ENCODE data around the gene LCE1D.

Gene LCE1D

DNA sequence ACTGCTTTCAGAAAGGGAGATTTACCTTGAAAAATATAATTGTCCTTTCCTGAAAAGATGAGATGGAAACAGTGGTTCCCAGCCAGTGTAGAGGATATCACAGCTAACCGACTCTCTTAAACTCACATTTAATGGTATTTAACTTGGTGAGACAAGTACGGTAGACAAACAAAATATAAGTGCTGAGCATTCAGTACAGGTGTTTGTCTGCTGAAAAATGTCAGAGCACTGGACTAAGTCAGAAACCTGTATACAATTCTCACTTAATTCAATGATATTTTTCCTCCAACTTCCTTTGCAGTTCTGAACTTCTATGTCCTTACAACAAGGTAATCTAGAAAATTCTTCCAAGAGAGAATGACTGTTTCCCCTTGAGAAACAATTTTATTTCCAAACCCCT, 15.2 kb downstream of the LCE1D start, which contains the start of gene LCE1B:
LCE1B (plus strand) TSS at position 301 of the 400 bp plus-strand sequence. CDS start 476 bp downstream, outside the sequence.
- Histone ChIP-seq H3K4me1 (ENCODE audit: control insufficient read depth, insufficient read depth, low read length) (no peaks in the 10 kb centered on the region), H3K36me3 (ENCODE audit: control insufficient read depth, insufficient read depth, low read length) (no peaks in the 10 kb centered on the region), H3K9me3 (ENCODE audit: control insufficient read depth, insufficient read depth, low read depth, low read length) (peaks cover 9% of the 10 kb centered on the region; the same call in 1 of the 2 replicates), H3K4me3 (ENCODE audit: low read depth, low read length) (no peak within 1 kb of the TSS), H3K27me3 (ENCODE audit: control insufficient read depth, insufficient read depth, low read length) (no peaks in the 10 kb centered on the region), H3K9ac (ENCODE audit: low read length) (no peak within 1 kb of the TSS), H3K27ac (ENCODE audit: low read depth, low read length) (no peak within 1 kb of the TSS)

DNA sequence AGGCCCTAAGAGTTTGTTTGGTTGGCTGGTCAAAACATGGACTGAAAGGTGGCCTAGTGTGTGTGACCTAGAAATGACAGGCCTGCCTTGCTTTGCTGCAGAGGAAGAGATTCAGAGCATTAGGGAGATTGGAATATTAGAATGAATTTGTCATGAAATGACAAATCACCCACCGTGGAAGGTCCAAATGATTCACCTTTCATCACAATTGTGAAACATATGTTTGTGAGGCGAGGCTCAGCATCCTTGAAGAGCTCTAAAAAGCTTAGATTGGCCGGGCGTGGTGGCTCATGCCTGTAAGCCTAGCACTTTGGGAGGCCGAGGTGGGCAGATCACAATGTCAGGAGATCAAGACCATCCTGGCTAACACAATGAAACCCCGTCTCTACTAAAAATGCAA, 20.8 kb downstream of the LCE1D start:
- Histone ChIP-seq H3K36me3 (ENCODE audit: control insufficient read depth, insufficient read depth, low read length) (no peaks in the 10 kb centered on the region), H3K4me1 (ENCODE audit: control insufficient read depth, insufficient read depth, low read length) (no peaks in the 10 kb centered on the region), H3K27ac (ENCODE audit: low read depth, low read length) (no peak overlapping the region), H3K4me3 (ENCODE audit: low read depth, low read length) (no peak overlapping the region), H3K27me3 (ENCODE audit: control insufficient read depth, insufficient read depth, low read length) (no peaks in the 10 kb centered on the region), H3K9ac (ENCODE audit: low read length) (no peak overlapping the region), H3K9me3 (ENCODE audit: control insufficient read depth, insufficient read depth, low read depth, low read length) (peaks cover 14% of the 10 kb centered on the region; the same call in 1 of the 2 replicates)

DNA sequence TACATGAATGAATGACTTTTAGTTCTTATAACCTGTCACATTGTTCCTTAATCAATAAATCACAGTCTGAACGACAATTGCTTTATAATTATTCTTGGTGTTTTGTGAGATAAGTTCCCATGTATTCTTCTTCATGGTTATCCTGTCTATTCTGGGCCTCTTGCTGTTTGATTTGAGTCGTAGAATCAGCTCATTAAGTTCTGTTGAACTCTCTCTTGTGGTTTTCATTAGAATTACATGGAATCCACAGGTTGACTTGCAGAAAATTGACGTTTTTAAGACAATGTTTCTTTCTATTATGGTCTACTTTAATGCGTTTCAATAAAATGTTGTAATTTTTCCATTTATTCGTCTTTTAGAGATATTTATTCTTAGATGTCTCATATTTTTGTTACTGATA, 26.8 kb downstream of the LCE1D start:
- Histone ChIP-seq H3K36me3 (ENCODE audit: control insufficient read depth, insufficient read depth, low read length) (no peaks in the 10 kb centered on the region), H3K27ac (ENCODE audit: low read depth, low read length) (no peak overlapping the region), H3K9me3 (ENCODE audit: control insufficient read depth, insufficient read depth, low read depth, low read length) (peaks cover 13% of the 10 kb centered on the region; the same call in 1 of the 2 replicates), H3K4me3 (ENCODE audit: low read depth, low read length) (no peak overlapping the region), H3K4me1 (ENCODE audit: control insufficient read depth, insufficient read depth, low read length) (no peaks in the 10 kb centered on the region), H3K9ac (ENCODE audit: low read length) (no peak overlapping the region), H3K27me3 (ENCODE audit: control insufficient read depth, insufficient read depth, low read length) (no peaks in the 10 kb centered on the region)

DNA sequence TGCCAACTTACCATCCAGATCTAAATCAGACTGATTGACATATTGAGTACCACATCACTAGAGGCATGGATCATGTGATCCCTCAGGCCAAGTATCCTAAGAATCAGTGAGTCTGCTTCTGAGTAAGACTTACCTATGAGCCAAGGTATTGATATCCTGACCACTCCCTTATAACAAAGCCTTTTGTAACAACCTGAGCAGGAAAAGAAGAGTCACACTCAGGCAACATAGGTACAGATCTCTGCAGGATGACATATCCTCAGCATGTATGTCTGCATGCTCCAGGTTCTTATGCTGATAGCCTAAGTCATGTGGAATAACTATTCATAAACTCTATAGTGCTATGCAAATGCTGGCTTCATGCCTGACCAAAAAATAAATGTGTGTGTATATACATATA, 28.4 kb downstream of the LCE1D start:
- no peak overlapping the region for H3K27ac ChIP-seq (ENCODE audit: low read depth, low read length)
- no peaks in the 10 kb centered on the region for H3K27me3 ChIP-seq (ENCODE audit: control insufficient read depth, insufficient read depth, low read length)
- no peak overlapping the region for H3K9ac ChIP-seq (ENCODE audit: low read length)
- no peaks in the 10 kb centered on the region for H3K4me1 ChIP-seq (ENCODE audit: control insufficient read depth, insufficient read depth, low read length)
- no peak overlapping the region for H3K4me3 ChIP-seq (ENCODE audit: low read depth, low read length)
- H3K36me3 ChIP-seq (ENCODE audit: control insufficient read depth, insufficient read depth, low read length): no peaks in the 10 kb centered on the region
- H3K9me3 ChIP-seq (ENCODE audit: control insufficient read depth, insufficient read depth, low read depth, low read length): peaks cover 10% of the 10 kb centered on the region; the same call in 1 of the 2 replicates

DNA sequence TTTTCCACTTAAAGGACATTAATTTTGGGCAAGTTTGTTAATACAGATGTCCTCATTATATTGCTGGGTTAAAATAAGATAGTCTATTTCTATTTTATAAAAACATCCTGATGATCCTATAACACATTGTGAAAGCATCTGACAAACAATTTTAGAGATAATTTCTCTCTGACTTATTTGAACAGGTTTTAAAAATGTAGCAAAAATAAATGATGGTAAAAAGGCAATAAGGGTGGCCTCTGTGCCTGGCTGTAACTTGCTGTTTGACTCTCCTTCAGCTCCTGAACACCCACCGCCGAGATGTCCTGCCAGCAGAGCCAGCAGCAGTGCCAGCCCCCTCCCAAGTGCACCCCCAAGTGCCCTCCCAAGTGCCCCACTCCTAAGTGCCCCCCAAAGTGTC, 30.7 kb downstream of the LCE1D start, which contains the start of gene LCE1A:
LCE1A (plus strand) TSS at position 301 of the 400 bp plus-strand sequence; CDS start at position 301, 0 bp downstream.
- H3K36me3 ChIP-seq (ENCODE audit: control insufficient read depth, insufficient read depth, low read length): no peaks in the 10 kb centered on the region
- no peak within 1 kb of the TSS for H3K27ac ChIP-seq (ENCODE audit: low read depth, low read length)
- no peaks in the 10 kb centered on the region for H3K4me1 ChIP-seq (ENCODE audit: control insufficient read depth, insufficient read depth, low read length)
- H3K9ac ChIP-seq (ENCODE audit: low read length): no peak within 1 kb of the TSS
- H3K9me3 ChIP-seq (ENCODE audit: control insufficient read depth, insufficient read depth, low read depth, low read length): peaks cover 11% of the 10 kb centered on the region; the same call in 1 of the 2 replicates
- H3K4me3 ChIP-seq (ENCODE audit: low read depth, low read length): no peak within 1 kb of the TSS
- H3K27me3 ChIP-seq (ENCODE audit: control insufficient read depth, insufficient read depth, low read length): no peaks in the 10 kb centered on the region

DNA sequence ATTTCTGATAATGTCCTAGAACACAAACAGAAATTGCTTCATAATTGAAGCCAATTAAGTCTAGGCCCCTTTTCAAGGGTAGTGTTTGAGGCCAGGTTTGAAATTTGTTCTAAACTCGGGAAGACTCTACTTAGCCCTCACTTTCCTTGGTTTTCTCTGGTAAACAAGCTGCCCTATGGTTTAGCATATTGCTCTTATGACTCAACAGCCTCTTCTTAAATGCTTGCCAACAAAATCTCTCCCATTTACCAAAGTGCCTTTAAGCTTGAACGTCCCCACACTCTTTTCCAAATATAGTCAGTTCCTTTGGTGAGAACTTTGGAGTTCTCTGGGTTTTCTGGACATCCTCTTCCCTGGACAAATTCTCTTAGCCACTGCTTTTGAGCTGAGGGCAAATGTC, 40.3 kb downstream of the LCE1D start:
- H3K27me3 ChIP-seq (ENCODE audit: control insufficient read depth, insufficient read depth, low read length): no peaks in the 10 kb centered on the region; the same call in 1 of the 2 replicates
- no peaks in the 10 kb centered on the region for H3K4me1 ChIP-seq (ENCODE audit: control insufficient read depth, insufficient read depth, low read length)
- H3K36me3 ChIP-seq (ENCODE audit: control insufficient read depth, insufficient read depth, low read length): no peaks in the 10 kb centered on the region
- H3K9me3 ChIP-seq (ENCODE audit: control insufficient read depth, insufficient read depth, low read depth, low read length): no peaks in the 10 kb centered on the region; the same call in 1 of the 2 replicates
- no peak overlapping the region for H3K27ac ChIP-seq (ENCODE audit: low read depth, low read length)
- no peak overlapping the region for H3K4me3 ChIP-seq (ENCODE audit: low read depth, low read length)
- no peak overlapping the region for H3K9ac ChIP-seq (ENCODE audit: low read length)

DNA sequence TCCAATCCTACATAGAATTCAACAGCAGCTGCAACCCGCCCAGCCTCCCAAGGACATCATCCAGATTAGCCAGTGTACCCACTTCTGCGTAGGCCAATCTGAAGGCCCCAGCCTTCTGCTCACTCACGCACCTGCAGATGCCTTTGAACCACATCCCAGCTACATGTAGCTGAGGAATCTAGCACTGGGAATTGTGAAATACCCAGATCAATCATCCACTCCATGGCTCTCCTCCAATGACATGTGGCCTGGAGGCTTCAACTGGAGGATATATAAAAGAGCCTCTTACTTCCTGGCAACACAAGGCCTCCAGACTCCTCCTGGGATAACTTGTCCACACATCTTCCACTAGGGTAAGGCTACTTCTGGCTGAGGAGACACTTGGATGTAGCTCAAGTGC, 46.0 kb downstream of the LCE1D start, which contains the start of gene LCE6A:
LCE6A (plus strand) TSS at position 301 of the 400 bp plus-strand sequence. CDS start 665 bp downstream, outside the sequence.
- H3K4me1 ChIP-seq (ENCODE audit: control insufficient read depth, insufficient read depth, low read length): no peaks in the 10 kb centered on the region
- no peak within 1 kb of the TSS for H3K4me3 ChIP-seq (ENCODE audit: low read depth, low read length)
- peaks cover 4% of the 10 kb centered on the region; the same call in 1 of the 2 replicates for H3K27me3 ChIP-seq (ENCODE audit: control insufficient read depth, insufficient read depth, low read length)
- H3K9ac ChIP-seq (ENCODE audit: low read length): no peak within 1 kb of the TSS
- H3K27ac ChIP-seq (ENCODE audit: low read depth, low read length): no peak within 1 kb of the TSS
- H3K9me3 ChIP-seq (ENCODE audit: control insufficient read depth, insufficient read depth, low read depth, low read length): peaks cover 20% of the 10 kb centered on the region; the same call in 1 of the 2 replicates
- no peaks in the 10 kb centered on the region for H3K36me3 ChIP-seq (ENCODE audit: control insufficient read depth, insufficient read depth, low read length)

All from HUES6 (cell line).